ENCODE data around the gene TMEM205. TPM values are rescaled to one million over a fixed set of nuclear protein-coding genes. Genes with fewer than 3 reads are reported as not detected.

The TMEM205 gene
- total RNA-seq, 2 experiments from 2014 or later: 8.8 to 10.4 TPM

GRCh38 chr19:11373166-11373884 lies 27.3 kb upstream of the TMEM205 start:
- TF ChIP-seq CTCF (IDR thresholded peaks at IDR 0.05): no peak
- H3K27ac ChIP-seq (ENCODE audit: low read depth in 1 of 2, low read length in 2 of 2): no peak overlapping the region
- peak in 1 of 14 experiments; percentile 19 for DNase-seq

GRCh38 chr19:11370744-11371143 lies 24.7 kb upstream of the TMEM205 start:
- H3K9me3 Mint-ChIP-seq: no peaks in the 10 kb centered on the region
- no peak for TF ChIP-seq CTCF (IDR thresholded peaks at IDR 0.05)
- intact Hi-C loops (cut with DNase I, micrococcal nuclease): loop anchor here (10.0 kb wide), 2 partner anchors 134 to 446 kb away; partner anchors contain the start of genes TIMM29 (in 1 of the 2), YIPF2 (in 1 of the 2) and ZNF653 (in 1 of the 2)
- no peaks in the 10 kb centered on the region for H3K27me3 Mint-ChIP-seq
- H3K27ac Mint-ChIP-seq: no peak overlapping the region
- peaks cover 29% of the 10 kb centered on the region for H3K36me3 Mint-ChIP-seq (ENCODE audit: low read depth)
- Histone ChIP-seq H3K36me3 (ENCODE audit: insufficient read depth, low read length) (peaks cover 11% of the 10 kb centered on the region), H3K9me3 (ENCODE audit: control insufficient read depth in 1 of 2, insufficient read depth in 1 of 2, low read length in 2 of 2) (no peaks in the 10 kb centered on the region), H3K27ac (ENCODE audit: low read depth in 1 of 2, low read length in 2 of 2) (no peak overlapping the region), H3K4me3 (ENCODE audit: low read length) (no peak overlapping the region), H3K4me1 (ENCODE audit: insufficient read depth, low read length) (peaks cover 18% of the 10 kb centered on the region), H3K27me3 (ENCODE audit: control insufficient read depth in 1 of 2, insufficient read depth in 2 of 2, low read length in 2 of 2) (no peaks in the 10 kb centered on the region)
- ATAC-seq (ENCODE audit: poor library complexity) (no peak), DNase-seq (no peak)
- ChIA-PET CTCF (interaction anchor here (0.6 to 1.4 kb wide), 2 partner anchors 10 to 1267 kb away, joined by 3 to 4 read pairs; no protein-coding TSS in a partner anchor), POLR2A (interaction anchor here (1.5 kb wide), 1 partner anchor 11 kb away, joined by 3 read pairs; no protein-coding TSS in a partner anchor)
- peaks cover 10% of the 10 kb centered on the region for H3K4me1 Mint-ChIP-seq (ENCODE audit: low read depth)
- H3K4me3 Mint-ChIP-seq: no peak overlapping the region

More at GRCh38 chr19:11373166-11373884, 27.3 kb upstream of the TMEM205 start:
- peaks cover 42% of the 10 kb centered on the region for H3K4me1 ChIP-seq (ENCODE audit: insufficient read depth, low read length)
- peaks cover 24% of the 10 kb centered on the region for H3K36me3 Mint-ChIP-seq (ENCODE audit: low read depth)
- H3K9me3 Mint-ChIP-seq: no peaks in the 10 kb centered on the region
- no peak overlapping the region for H3K27ac Mint-ChIP-seq
- no peaks in the 10 kb centered on the region for H3K9me3 ChIP-seq (ENCODE audit: control insufficient read depth in 1 of 2, insufficient read depth in 1 of 2, low read length in 2 of 2)
- POLR2A ChIA-PET: interaction anchor here (1.5 to 2.7 kb wide), 3 partner anchors 11 to 62 kb away, joined by 4 to 86 read pairs (median 40); partner anchors contain the start of genes CCDC159, ODAD3, PRKCSH and TMEM205
- no peaks in the 10 kb centered on the region for H3K27me3 ChIP-seq (ENCODE audit: control insufficient read depth in 1 of 2, insufficient read depth in 2 of 2, low read length in 2 of 2)
- intact Hi-C loops (cut with DNase I, micrococcal nuclease): loop anchor here (2.0 to 10.0 kb wide), 3 partner anchors 27 to 449 kb away; partner anchors contain the start of genes CCDC159 (in 1 of the 2), TIMM29 (in 1 of the 2), TMEM205 (in 1 of the 2) and YIPF2 (in 1 of the 2)
- peak overlapping the region; percentile 22 for H3K4me3 Mint-ChIP-seq
- H3K36me3 ChIP-seq (ENCODE audit: insufficient read depth, low read length): peaks cover 16% of the 10 kb centered on the region
- ATAC-seq (ENCODE audit: poor library complexity): no peak
- CTCF ChIA-PET: interaction anchor here (3.3 kb wide), 1 partner anchor 62 kb away, joined by 14 read pairs; the partner anchor contains the start of genes ODAD3 and PRKCSH
- peaks cover 21% of the 10 kb centered on the region for H3K4me1 Mint-ChIP-seq (ENCODE audit: low read depth)
- no peak overlapping the region for H3K4me3 ChIP-seq (ENCODE audit: low read length)
- H3K27me3 Mint-ChIP-seq: no peaks in the 10 kb centered on the region

GRCh38 chr19:11367528-11367927 lies 21.5 kb upstream of the TMEM205 start:
- DNase-seq: no peak
- Histone ChIP-seq H3K9me3 (ENCODE audit: control insufficient read depth in 1 of 2, insufficient read depth in 1 of 2, low read length in 2 of 2) (no peaks in the 10 kb centered on the region), H3K27ac (ENCODE audit: low read depth in 1 of 2, low read length in 2 of 2) (no peak overlapping the region), H3K36me3 (ENCODE audit: insufficient read depth, low read length) (peaks cover 14% of the 10 kb centered on the region), H3K4me1 (ENCODE audit: insufficient read depth, low read length) (no peaks in the 10 kb centered on the region), H3K27me3 (ENCODE audit: control insufficient read depth in 1 of 2, insufficient read depth in 2 of 2, low read length in 2 of 2) (no peaks in the 10 kb centered on the region), H3K4me3 (ENCODE audit: low read length) (no peak overlapping the region)
- no peak for TF ChIP-seq CTCF (IDR thresholded peaks at IDR 0.05)
- intact Hi-C loops (cut with DNase I, micrococcal nuclease): no loop called here
- no peak for ATAC-seq (ENCODE audit: poor library complexity)
- peaks cover 41% of the 10 kb centered on the region for H3K36me3 Mint-ChIP-seq (ENCODE audit: low read depth)
- H3K27ac Mint-ChIP-seq: no peak overlapping the region
- no peaks in the 10 kb centered on the region for H3K4me1 Mint-ChIP-seq (ENCODE audit: low read depth)
- POLR2A ChIA-PET: no interaction called here
- H3K4me3 Mint-ChIP-seq: no peak overlapping the region
- CTCF ChIA-PET: interaction anchor here (2.5 kb wide), 1 partner anchor 14 kb away, joined by 18 read pairs; no protein-coding TSS in a partner anchor
- no peaks in the 10 kb centered on the region for H3K9me3 Mint-ChIP-seq
- no peaks in the 10 kb centered on the region for H3K27me3 Mint-ChIP-seq

Measured in CD4-positive, alpha-beta T cell (primary cell).